CD14-positive monocyte (primary cell): ENCODE data around the gene TRPV3. TPM values are rescaled to one million over a fixed set of nuclear protein-coding genes. Genes with fewer than 3 reads are reported as not detected.

Experiments used
- DNase-seq, 3 donors: peaks; one replicate each; pipeline ENCODE4 v3.0.0-alpha.2; 2011 to 2022
- H2AFZ ChIP-seq: 2 replicates; pipeline ENCODE4 v1.6.0; 2012; ENCODE audit warnings: mild to moderate bottlenecking, low read depth, low read length, inconsistent platforms; ENCODE audit not compliant: insufficient read depth, poor library complexity, severe bottlenecking
- H3K27ac ChIP-seq, 2 donors: 1 replicate in 1 of 2; 2 replicates in 1 of 2; pipeline ENCODE4 v1.5.1; 2012 to 2013; ENCODE audit warnings: low read length in 2 of 2, control low read depth in 1 of 2, inconsistent platforms in 1 of 2, low read depth in 1 of 2, mild to moderate bottlenecking in 1 of 2
- H3K27me3 ChIP-seq, 2 donors: one replicate each; pipeline versions ENCODE4 v1.6.0 to v1.6.1; 2011 to 2013; ENCODE audit warnings: low read length in 2 of 2; ENCODE audit not compliant: control insufficient read depth in 2 of 2, insufficient read depth in 2 of 2
- H3K36me3 ChIP-seq, 2 donors: replicated peaks in 1 of 2; 1 replicate in 1 of 2; 2 replicates in 1 of 2; pipeline versions ENCODE4 v1.5.1 to v1.6.1; 2012 to 2013; ENCODE audit warnings: low read length in 2 of 2, control low read depth in 1 of 2, inconsistent platforms in 1 of 2, mild to moderate bottlenecking in 1 of 2; ENCODE audit not compliant: insufficient read depth in 2 of 2, control insufficient read depth in 1 of 2
- H3K4me1 ChIP-seq, 2 donors: 1 replicate in 1 of 2; 2 replicates in 1 of 2; pipeline versions ENCODE4 v1.5.1 to v1.6.1; 2012 to 2013; ENCODE audit warnings: low read length in 2 of 2, control low read depth in 1 of 2, inconsistent platforms in 1 of 2, mild to moderate bottlenecking in 1 of 2, moderate library complexity in 1 of 2; ENCODE audit not compliant: insufficient read depth in 2 of 2, control insufficient read depth in 1 of 2
- H3K4me2 ChIP-seq: replicated peaks from 2 replicates; pipeline ENCODE3; 2012; ENCODE audit warnings: low read length, moderate library complexity, mild to moderate bottlenecking; ENCODE audit not compliant: poor library complexity, severe bottlenecking; ENCODE audit errors: extremely low read depth
- H3K4me3 ChIP-seq, 3 experiments: fragments of 200-600 bp in 1 of 3; sonication (generic) in 1 of 3; replicated peaks in 1 of 3; 1 replicate in 2 of 3; 2 replicates in 1 of 3; pipeline ENCODE4 v1.5.1; 2011 to 2013; ENCODE audit warnings: low read length in 3 of 3, mild to moderate bottlenecking in 3 of 3, control low read depth in 2 of 3, low read depth in 2 of 3, inconsistent platforms in 1 of 3, moderate library complexity in 1 of 3
- H3K79me2 ChIP-seq: 2 replicates; pipeline ENCODE4 v1.6.0; 2012; ENCODE audit warnings: mild to moderate bottlenecking, control low read depth, inconsistent platforms, low read length, moderate library complexity; ENCODE audit not compliant: insufficient read depth
- H3K9ac ChIP-seq: 2 replicates; pipeline ENCODE4 v1.6.0; 2017; ENCODE audit warnings: low read length, mild to moderate bottlenecking; ENCODE audit not compliant: insufficient read depth, poor library complexity, severe bottlenecking
- H3K9me3 ChIP-seq, 2 donors: replicated peaks in 1 of 2; 1 replicate in 1 of 2; 2 replicates in 1 of 2; pipeline versions ENCODE4 v1.5.1 to v1.6.1; 2012 to 2013; ENCODE audit warnings: low read length in 2 of 2, control low read depth in 1 of 2; ENCODE audit not compliant: control insufficient read depth in 1 of 2, insufficient read depth in 1 of 2
- H4K20me1 ChIP-seq: 2 replicates; pipeline ENCODE4 v1.6.0; 2012; ENCODE audit warnings: mild to moderate bottlenecking, low read length, control low read depth, moderate library complexity; ENCODE audit not compliant: insufficient read depth
- H3K27ac Mint-ChIP-seq, 7 donors: one replicate each; pipeline ENCODE4 v1.8.0; 2020; ENCODE audit warnings: mild to moderate bottlenecking in 7 of 7, mixed read lengths in 7 of 7, moderate library complexity in 6 of 7, inconsistent platforms in 2 of 7
- H3K27me3 Mint-ChIP-seq, 3 donors: one replicate each; pipeline ENCODE4 v1.8.0; 2021 to 2022; ENCODE audit warnings: low read depth in 3 of 3, mild to moderate bottlenecking in 3 of 3, mixed read lengths in 3 of 3, moderate library complexity in 3 of 3, inconsistent platforms in 1 of 3
- H3K36me3 Mint-ChIP-seq, 2 donors: one replicate each; pipeline ENCODE4 v1.8.0; 2020; ENCODE audit warnings: mixed read lengths in 2 of 2, inconsistent platforms in 1 of 2, mild to moderate bottlenecking in 1 of 2
- H3K4me1 Mint-ChIP-seq: one replicate; pipeline ENCODE4 v1.8.0; 2020; ENCODE audit warnings: mild to moderate bottlenecking, mixed read lengths
- H3K4me3 Mint-ChIP-seq, 2 donors: one replicate each; pipeline ENCODE4 v1.8.0; 2020; ENCODE audit warnings: mild to moderate bottlenecking in 2 of 2, mixed read lengths in 2 of 2, moderate library complexity in 1 of 2
- H3K9me3 Mint-ChIP-seq, 7 donors: one replicate each; pipeline ENCODE4 v1.8.0; 2020 to 2022; ENCODE audit warnings: mixed read lengths in 7 of 7, mild to moderate bottlenecking in 6 of 7, moderate library complexity in 6 of 7, inconsistent platforms in 2 of 7
- CTCF ChIP-seq: fragments of 200-600 bp; IDR thresholded peaks from one replicate; pipeline ENCODE4 v1.8.0; 2022; ENCODE audit warnings: antibody characterized with exemption, mild to moderate bottlenecking
- WGBS: methylation state at CpG from one replicate; pipeline ENCODE4 v1.1.5; 2013; ENCODE audit warnings: missing lambda C conversion rate; ENCODE audit not compliant: insufficient coverage; 5-methylcytosine and 5-hydroxymethylcytosine counted together
- intact Hi-C, 2 donors: fragments of 100-400 bp; cut with micrococcal nuclease; formaldehyde crosslinking; loops; one replicate each; pipeline versions ENCODE4 v1.15.0 to v1.15.1; 2023
- polyA plus RNA-seq, 3 donors: library from polyadenylated mRNA; depleted of rRNA in 1 of 3; unstranded in 2 of 3; stranded (reverse) in 1 of 3; fragments of 300-500 nt in 2 of 3; fragments of >200 nt in 1 of 3; fragmentation: Illumina TruSeq in 2 of 3; gene quantifications; 1 replicate in 2 of 3; 2 replicates in 1 of 3; pipeline ENCODE4 v1.2.3, GENCODE V29; 2012 to 2021

Gene TRPV3
- polyA plus RNA-seq, 3 donors = 0.01 TPM; not detected in 2

GRCh38 chr17:3585826-3586225 is 28.2 kb upstream of the TRPV3 start:
- Mint-ChIP-seq H3K4me1 (no peaks in the 10 kb centered on the region), H3K4me3 (no peak overlapping the region), H3K27me3 (no peaks in the 10 kb centered on the region), H3K36me3 (peaks cover 23 to 33% of the 10 kb centered on the region in 2 donors), H3K9me3 (no peaks in the 10 kb centered on the region), H3K27ac (no peak overlapping the region)
- H3K4me3 ChIP-seq = no peak overlapping the region
- no peaks in the 10 kb centered on the region for H3K27me3 ChIP-seq
- no peaks in the 10 kb centered on the region for H3K79me2 ChIP-seq
- intact Hi-C loops = no loop called here
- H3K9ac ChIP-seq = no peak overlapping the region
- no peak overlapping the region for H2AFZ ChIP-seq
- no peak overlapping the region for H3K27ac ChIP-seq
- H3K9me3 ChIP-seq = no peaks in the 10 kb centered on the region
- WGBS = 97% methylated on average over 16 of the region's 17 CpGs
- no peak overlapping the region for H3K4me2 ChIP-seq
- H3K36me3 ChIP-seq = peaks cover 30 to 38% of the 10 kb centered on the region in 2 donors
- DNase-seq = no peak
- no peak for TF ChIP-seq CTCF
- H4K20me1 ChIP-seq = no peaks in the 10 kb centered on the region
- H3K4me1 ChIP-seq = no peaks in the 10 kb centered on the region

DNA sequence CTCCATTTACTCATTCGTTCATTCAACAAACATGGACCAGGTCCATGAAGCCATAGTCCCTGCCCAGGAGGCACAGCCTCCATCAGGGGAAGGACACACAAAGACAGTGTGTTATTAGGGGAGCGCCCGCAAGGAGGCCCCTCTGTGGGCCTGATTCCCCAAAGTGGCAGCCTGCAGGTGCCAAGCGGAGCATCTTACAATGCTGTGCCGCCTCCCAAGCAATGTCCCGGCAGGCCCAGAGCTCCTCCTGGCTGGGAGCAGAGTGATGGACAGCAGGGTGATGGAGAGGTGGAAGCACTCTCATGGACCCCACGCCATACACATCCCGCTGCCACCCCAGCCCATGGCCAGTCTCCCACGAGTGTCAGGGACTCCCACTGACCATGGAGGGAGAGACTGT is 25.8 kb upstream of the TRPV3 start:
- Histone ChIP-seq H3K4me1 (no peaks in the 10 kb centered on the region), H4K20me1 (no peaks in the 10 kb centered on the region), H3K4me2 (no peak overlapping the region), H3K36me3 (peaks cover 15 to 23% of the 10 kb centered on the region in 2 donors), H3K27ac (no peak overlapping the region), H2AFZ (no peak overlapping the region), H3K4me3 (no peak overlapping the region), H3K79me2 (no peaks in the 10 kb centered on the region), H3K9me3 (no peaks in the 10 kb centered on the region), H3K27me3 (no peaks in the 10 kb centered on the region), H3K9ac (no peak overlapping the region)
- Mint-ChIP-seq H3K27ac (no peak overlapping the region), H3K36me3 (peaks cover 18 to 28% of the 10 kb centered on the region in 2 donors), H3K4me1 (no peaks in the 10 kb centered on the region), H3K9me3 (no peaks in the 10 kb centered on the region), H3K4me3 (no peak overlapping the region), H3K27me3 (peaks cover 0 to 1% (median 0%) of the 10 kb centered on the region in 3 donors)
- DNase-seq = no peak
- TF ChIP-seq CTCF = no peak
- WGBS = 97% methylated on average over 5 of the region's 9 CpGs
- intact Hi-C loops = no loop called here
